Measurements from ENCODE around the gene CA10. TPM values are rescaled to one million over a fixed set of nuclear protein-coding genes. Genes with fewer than 3 reads are reported as not detected.

CA10 gene
- total RNA-seq, 1 donor from 2014 or later, result not detected

DNA sequence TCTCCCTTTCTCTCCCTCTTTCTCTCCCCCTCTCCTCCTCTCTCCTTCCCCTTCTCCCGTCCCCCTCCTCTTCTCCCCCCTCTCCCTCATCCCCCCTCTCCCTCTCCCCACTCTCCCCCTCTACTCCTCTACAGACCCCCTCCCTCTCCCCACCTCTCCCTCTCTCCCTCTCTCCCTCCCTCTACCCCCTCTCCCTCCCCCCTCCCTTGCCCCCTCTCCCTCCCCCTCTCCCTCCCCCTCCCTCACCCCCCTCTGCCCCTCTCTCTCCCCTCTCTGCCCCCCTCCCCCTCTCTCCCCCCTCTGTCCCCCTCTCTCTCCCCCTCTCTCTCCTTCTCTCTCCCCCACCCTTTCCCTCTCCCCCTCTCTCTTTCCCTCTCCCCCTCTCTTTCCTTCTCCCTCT, 545.3 kb downstream of the CA10 start:
- DNase-seq (ENCODE audit: extremely low read depth, low read depth, low spot score), result no peak

DNA sequence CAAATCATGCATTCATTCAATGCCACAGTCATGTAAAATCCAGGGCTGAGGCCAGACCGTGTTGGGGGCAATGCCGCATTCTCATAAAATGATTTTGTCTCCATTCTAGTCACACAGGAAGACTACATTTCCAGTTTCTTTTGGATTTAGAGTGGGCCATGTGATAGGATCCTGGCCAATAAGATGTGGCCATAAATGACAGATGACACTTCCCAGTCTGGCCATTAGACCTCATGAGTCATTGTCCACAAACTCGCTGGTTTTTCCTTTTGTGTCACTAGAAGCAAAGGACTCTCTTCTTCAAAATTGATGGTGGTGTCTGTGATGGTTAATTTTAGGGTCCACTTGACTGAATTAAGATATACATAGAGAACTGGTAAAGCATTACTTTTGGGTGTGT, 545.8 kb downstream of the CA10 start:
- DNase-seq (ENCODE audit: extremely low read depth, low read depth, low spot score), result no peak

GRCh38 chr17:51611585-51611984, 546.9 kb downstream of the CA10 start:
- no peak for DNase-seq (ENCODE audit: extremely low read depth, low read depth, low spot score)

GRCh38 chr17:51610834-51611233, 547.7 kb downstream of the CA10 start:
- no peak for DNase-seq (ENCODE audit: extremely low read depth, low read depth, low spot score)

DNA sequence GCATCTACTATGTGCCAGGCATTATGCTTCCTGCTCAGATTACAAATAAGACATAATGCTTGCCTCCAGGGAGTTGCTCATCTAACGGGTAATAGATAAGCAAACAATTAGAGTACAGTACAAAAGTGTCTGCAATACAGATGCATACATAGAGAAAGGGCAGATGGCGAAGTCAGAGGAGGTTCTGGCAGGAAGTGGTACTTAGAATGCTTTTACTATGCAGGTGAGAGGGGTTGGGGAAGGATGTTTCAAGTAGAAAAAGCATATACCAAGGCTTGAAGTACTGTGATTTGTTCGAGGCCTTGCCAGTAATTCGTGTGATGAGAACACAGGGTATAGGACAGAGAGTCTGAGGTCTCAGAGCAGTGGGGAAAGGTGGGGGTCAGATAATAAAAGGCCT, 548.4 kb downstream of the CA10 start:
- no peak for DNase-seq (ENCODE audit: extremely low read depth, low read depth, low spot score)

GRCh38 chr17:51608251-51608933, 550.1 kb downstream of the CA10 start:
- DNase-seq (ENCODE audit: extremely low read depth, low read depth, low spot score), result no peak

DNA sequence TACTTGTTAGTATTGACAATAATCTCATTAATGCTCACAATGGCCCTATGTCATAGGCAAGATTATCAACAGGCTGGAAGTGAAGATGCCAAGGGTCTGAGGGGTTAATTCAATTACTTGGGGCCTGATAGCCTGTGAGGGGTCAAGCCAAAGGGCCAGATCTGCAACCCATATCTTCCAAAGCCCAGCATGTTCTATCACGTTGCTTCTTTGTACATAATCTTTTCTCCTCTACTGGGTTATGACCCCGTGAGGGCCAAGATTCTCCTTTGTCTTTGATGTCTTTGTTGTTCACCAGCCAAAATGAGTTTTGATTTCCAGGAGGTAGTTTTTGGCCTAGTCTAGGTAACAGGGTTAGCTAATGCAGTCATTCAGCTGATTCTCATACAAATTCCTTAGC, 551.0 kb downstream of the CA10 start:
- DNase-seq (ENCODE audit: extremely low read depth, low read depth, low spot score), result no peak

DNA sequence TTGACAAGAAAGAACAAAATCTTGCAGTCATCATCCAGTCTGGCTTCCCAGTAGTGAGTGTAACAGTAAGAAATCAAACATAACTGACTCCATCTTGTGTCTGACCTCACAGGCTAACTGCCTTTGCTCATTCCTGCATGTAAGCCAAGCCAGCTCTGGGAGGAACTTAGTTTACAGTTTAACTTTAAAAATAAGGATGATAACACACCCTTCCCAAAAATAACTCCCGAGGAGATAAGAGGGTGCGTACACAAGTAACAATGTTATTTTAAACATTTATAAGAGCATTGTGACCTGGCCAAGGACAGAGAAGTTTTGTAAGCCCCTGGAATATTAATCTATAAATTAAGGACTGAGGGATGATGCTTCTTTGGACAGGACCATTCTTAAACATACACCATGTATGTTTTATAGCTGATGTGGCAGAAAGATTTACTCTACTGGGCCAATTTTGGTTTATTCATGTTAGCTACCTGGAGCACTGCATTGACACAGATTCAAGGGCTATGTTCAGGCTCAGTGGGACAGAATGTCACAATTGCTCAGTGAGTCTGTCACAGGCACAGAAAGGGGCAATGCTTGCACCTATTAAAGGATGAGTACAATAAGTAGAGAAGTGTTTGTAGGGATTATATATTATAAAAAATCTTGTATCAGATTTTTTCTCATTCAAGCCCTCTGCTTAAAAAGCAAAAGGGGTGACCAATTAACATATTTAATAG, 554.1 kb downstream of the CA10 start:
- no peak for DNase-seq (ENCODE audit: extremely low read depth, low read depth, low spot score)

DNA sequence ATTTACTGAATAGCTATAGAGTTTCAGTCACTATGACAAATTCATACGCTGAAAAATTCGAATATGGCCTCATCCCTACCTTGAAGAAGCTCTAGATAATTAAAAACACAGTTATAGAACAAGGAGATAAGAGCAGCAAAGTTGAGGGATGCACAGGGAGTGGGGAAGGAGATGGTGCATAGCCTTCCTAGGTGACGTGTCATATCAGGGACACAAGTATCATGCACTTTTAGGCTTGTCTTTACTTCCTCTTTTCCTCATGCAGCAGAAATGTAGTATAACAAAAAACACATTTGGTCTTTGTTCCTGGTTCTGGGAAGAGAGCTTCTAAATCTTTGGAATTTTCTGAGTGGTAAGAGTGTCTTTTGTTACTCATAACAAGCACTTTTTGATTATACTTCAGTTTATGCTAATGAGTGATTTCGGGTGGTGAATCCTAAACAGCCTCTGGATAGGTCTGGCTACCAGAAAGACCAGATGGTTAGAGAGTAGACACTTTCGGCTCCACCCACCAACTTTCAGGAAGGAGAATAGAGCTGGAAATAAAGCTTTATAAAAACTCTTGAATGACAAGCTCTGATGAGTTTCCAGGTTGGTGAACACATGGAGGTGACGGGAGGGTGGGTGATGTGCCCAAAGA, 556.8 kb downstream of the CA10 start:
- DNase-seq (ENCODE audit: extremely low read depth, low read depth, low spot score), result no peak

GRCh38 chr17:51598824-51599223, 559.7 kb downstream of the CA10 start:
- no peak for DNase-seq (ENCODE audit: extremely low read depth, low read depth, low spot score)

DNA sequence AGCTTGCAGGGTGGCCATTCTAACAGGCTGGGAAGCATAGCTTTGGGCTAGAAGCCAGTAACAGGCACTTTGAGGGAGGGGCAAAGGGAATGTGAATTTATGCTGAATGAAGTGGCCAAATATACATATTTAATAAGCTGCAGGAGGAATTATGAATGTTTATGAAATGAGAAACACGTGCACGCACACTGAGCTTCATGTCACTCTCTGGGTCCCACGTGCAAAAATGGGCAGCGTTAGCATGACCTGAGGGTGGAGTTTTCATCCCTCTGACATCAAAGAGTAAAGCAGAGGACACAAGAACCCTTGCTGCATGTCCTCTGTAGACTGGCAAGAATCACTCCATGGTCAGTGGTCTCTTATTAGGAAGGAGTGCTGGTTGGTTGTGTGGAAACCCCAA, 561.2 kb downstream of the CA10 start:
- DNase-seq (ENCODE audit: extremely low read depth, low read depth, low spot score), result no peak

DNA sequence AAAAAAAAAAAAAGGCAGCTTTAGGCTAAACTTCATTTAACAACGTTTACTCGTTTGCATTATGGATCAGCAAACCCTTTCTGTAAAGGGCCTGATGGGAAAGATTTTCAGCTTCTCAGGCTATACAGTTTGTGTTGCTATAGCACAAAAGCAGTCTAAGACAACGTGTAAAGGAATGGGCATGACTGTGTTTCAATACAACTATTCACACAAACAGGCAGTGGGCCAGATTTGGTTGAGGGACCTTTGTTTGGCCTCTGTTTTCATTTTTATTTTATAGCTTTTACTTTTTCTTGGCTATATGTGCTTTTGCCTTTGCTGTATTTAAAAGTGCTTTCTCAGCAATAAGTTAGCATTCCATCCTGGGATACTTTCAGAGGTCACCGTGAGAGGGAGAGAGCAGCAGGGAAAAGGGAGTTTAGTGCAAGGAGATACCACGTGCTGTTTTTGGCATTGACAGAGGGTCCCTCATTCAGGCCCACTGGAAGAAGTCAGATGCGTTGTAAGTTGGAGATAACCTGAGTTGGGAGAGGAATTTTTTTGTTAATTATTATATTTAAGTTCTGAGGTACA, 562.6 kb downstream of the CA10 start:
- no peak for DNase-seq (ENCODE audit: extremely low read depth, low read depth, low spot score)

GRCh38 chr17:51590071-51590656, 568.4 kb downstream of the CA10 start:
- DNase-seq (ENCODE audit: extremely low read depth, low read depth, low spot score), result no peak

DNA sequence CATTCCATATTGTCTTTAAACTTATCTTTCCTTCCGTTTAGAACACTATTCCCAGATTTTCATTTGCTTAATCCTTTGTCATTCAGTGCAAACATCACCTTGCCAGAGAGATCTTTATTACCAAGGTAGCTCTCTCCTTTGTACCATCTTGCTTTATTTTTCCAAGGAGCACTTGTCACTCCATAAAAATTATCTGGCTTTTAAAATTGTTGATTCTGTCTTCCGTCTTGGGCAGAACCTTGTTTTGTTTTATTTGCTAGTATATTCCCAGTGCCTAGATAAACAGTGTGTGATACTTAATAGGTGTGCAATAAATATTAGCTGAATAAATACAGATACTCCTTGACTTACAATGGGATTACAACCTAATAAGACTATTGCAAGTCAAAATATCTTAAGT, 570.5 kb downstream of the CA10 start:
- no peak for DNase-seq (ENCODE audit: extremely low read depth, low read depth, low spot score)

DNA sequence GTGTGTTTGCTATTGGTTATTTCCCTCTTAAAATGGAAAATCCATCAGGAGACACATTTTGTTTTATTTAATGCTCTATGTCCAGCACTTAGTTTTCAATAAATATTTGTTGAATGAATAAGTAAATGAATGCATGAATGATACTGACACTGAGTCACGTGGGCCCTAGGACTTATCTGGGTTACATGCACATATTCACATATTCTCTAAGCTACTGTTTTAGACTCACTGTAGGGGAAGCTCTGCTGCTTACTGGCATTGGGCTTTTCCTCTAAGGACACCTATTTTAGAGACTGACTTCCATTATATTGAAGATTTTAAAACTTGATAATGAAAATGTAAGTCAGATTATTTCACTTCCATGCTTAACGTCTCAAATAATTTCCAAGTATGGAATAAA, 571.0 kb downstream of the CA10 start:
- no peak for DNase-seq (ENCODE audit: extremely low read depth, low read depth, low spot score)

GRCh38 chr17:51585514-51586104, 572.9 kb downstream of the CA10 start:
- no peak for DNase-seq (ENCODE audit: extremely low read depth, low read depth, low spot score)

DNA sequence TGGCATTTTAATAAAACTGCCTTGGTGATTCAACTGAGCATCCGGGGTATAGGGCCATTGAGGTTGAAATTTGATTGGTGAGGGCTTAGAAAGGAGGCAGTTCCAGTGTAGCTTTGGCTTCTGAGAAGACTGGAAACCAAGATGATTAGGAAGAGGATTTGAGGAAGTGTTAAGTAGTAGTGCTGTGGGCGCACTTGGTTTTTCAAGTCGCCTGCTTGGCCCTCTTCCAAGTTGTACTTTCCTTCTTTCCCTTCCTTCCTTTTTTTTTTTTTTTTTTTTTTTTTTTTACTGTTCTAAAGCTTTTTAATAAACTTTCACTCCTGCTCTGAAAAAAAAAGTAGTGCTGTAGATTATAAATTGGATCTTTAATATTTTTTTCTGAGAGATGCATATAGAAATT, 577.6 kb downstream of the CA10 start:
- no peak for DNase-seq (ENCODE audit: extremely low read depth, low read depth, low spot score)

All from glomerular endothelial cell (primary cell).